ENCODE data around the gene KCNV2.

GRCh38 chr9:2700398-2700797 lies 16.9 kb upstream of the KCNV2 start:
- TF ChIP-seq, protein P1, sequence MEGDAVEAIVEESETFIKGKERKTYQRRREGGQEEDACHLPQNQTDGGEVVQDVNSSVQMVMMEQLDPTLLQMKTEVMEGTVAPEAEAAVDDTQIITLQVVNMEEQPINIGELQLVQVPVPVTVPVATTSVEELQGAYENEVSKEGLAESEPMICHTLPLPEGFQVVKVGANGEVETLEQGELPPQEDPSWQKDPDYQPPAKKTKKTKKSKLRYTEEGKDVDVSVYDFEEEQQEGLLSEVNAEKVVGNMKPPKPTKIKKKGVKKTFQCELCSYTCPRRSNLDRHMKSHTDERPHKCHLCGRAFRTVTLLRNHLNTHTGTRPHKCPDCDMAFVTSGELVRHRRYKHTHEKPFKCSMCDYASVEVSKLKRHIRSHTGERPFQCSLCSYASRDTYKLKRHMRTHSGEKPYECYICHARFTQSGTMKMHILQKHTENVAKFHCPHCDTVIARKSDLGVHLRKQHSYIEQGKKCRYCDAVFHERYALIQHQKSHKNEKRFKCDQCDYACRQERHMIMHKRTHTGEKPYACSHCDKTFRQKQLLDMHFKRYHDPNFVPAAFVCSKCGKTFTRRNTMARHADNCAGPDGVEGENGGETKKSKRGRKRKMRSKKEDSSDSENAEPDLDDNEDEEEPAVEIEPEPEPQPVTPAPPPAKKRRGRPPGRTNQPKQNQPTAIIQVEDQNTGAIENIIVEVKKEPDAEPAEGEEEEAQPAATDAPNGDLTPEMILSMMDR (IDR thresholded peaks at IDR 0.05; ENCODE audit: insufficient read depth, low read depth, low read length) = no peak
- no peak for TF ChIP-seq EZH2 (IDR thresholded peaks at IDR 0.05; ENCODE audit: insufficient read depth, low read length)
